Transverse colon (tissue), 4 donors: ENCODE data around the gene NR1H2. TPM values are rescaled to one million over a fixed set of nuclear protein-coding genes. Genes with fewer than 3 reads are reported as not detected.

ENCODE experiments used
- DNase-seq: peaks from one replicate; pipeline ENCODE4 v3.0.0-alpha.2; 2019
- H3K27ac ChIP-seq, 4 donors: fragments of 200-600 bp; sonication (generic); 2 replicates each; pipeline ENCODE4 v1.5.1; 2016 to 2018; ENCODE audit warnings: inconsistent platforms in 4 of 4
- H3K27me3 ChIP-seq: fragments of 200-600 bp; sonication (generic); 2 replicates; pipeline ENCODE4 v1.5.1; 2017; ENCODE audit warnings: inconsistent platforms
- H3K36me3 ChIP-seq, 4 donors: fragments of 200-600 bp; sonication (generic); 2 replicates each; pipeline ENCODE4 v1.5.1; 2017 to 2019; ENCODE audit warnings: inconsistent platforms in 4 of 4
- H3K4me1 ChIP-seq, 4 donors: fragments of 200-600 bp; sonication (generic); 2 replicates each; pipeline ENCODE4 v1.5.1; 2017 to 2020; ENCODE audit warnings: inconsistent platforms in 4 of 4
- H3K4me3 ChIP-seq, 4 donors: fragments of 200-600 bp; sonication (generic); 1 replicate in 1 of 4; 2 replicates in 3 of 4; pipeline versions ENCODE4 v1.5.1 to v1.6.1; 2017 to 2019; ENCODE audit warnings: inconsistent platforms in 4 of 4
- H3K9me3 ChIP-seq, 2 donors: fragments of 200-600 bp; sonication (generic); 2 replicates each; pipeline ENCODE4 v1.5.1; 2017 to 2019; ENCODE audit warnings: inconsistent platforms in 2 of 2
- CTCF ChIP-seq, 5 experiments: fragments of 200-600 bp in 3 of 5; fragments of 450-650 bp in 2 of 5; sonication (generic) in 3 of 5; IDR thresholded peaks; 1 replicate in 2 of 5; 2 replicates in 3 of 5; pipeline ENCODE4 v1.5.1; 2016 to 2017; ENCODE audit warnings: antibody characterized with exemption in 5 of 5, inconsistent platforms in 3 of 5, mild to moderate bottlenecking in 2 of 5, moderate library complexity in 1 of 5
- EP300 ChIP-seq: sonication (generic); formaldehyde crosslinking; IDR thresholded peaks from one replicate; pipeline ENCODE4 v1.6.1; 2017; ENCODE audit warnings: antibody characterized with exemption, low read depth
- POLR2A ChIP-seq: fragments of 450-650 bp; IDR thresholded peaks from one replicate; pipeline ENCODE4 v1.6.1; 2016; ENCODE audit warnings: antibody characterized with exemption, mild to moderate bottlenecking, moderate library complexity
- POLR2AphosphoS5 ChIP-seq, 3 donors: sonication (generic); formaldehyde crosslinking; IDR thresholded peaks; one replicate each; pipeline ENCODE4 v1.6.1; 2016; ENCODE audit warnings: antibody characterized with exemption in 3 of 3
- WGBS, 2 donors: methylation state at CpG; one replicate each; pipeline ENCODE4 v1.1.5; 2018; ENCODE audit warnings: low coverage in 1 of 2; 5-methylcytosine and 5-hydroxymethylcytosine counted together
- in situ Hi-C, 4 donors: fragments of 200-750 bp; cut with MboI; loops; one replicate each; pipeline versions ENCODE4 v1.15.0 to v1.15.1; 2017; ENCODE audit warnings: low sequenced_read_pairs in 3 of 4, low pct_ligation_motif_present in 1 of 4, low pct_unique_long_range_greater_than_20kb in 1 of 4
- intact Hi-C: fragments of 100-400 bp; cut with DNase I; formaldehyde crosslinking; loops from one replicate; pipeline ENCODE4 v1.15.1; 2023; ENCODE audit warnings: low total_unique reads
- total RNA-seq, 4 donors: library from RNA; depleted of rRNA; stranded (reverse); fragments of >200 nt; gene quantifications; one replicate each; pipeline ENCODE4 v1.1.0, GENCODE V29; 2016

Gene NR1H2
- total RNA-seq, 4 donors from 2014 or later: 80.8 to 192 (median 102) TPM

- intact Hi-C loops: no loop called here
- peaks cover 0 to 39% (median 18%) of the 10 kb centered on the region in 4 donors for H3K36me3 ChIP-seq
Observed at GRCh38 chr19:50379602-50380001, 3.3 kb downstream of the NR1H2 start.

GRCh38 chr19:50380137-50380536 lies 3.9 kb downstream of the NR1H2 start:
- in situ Hi-C loops: no loop called here
- WGBS, 2 donors: 84% methylated on average over 11 of the region's 11 CpGs; no CpG with 5 or more reads in 1 of the 2 donors
- H3K9me3 ChIP-seq: no peaks in the 10 kb centered on the region
- no peak overlapping the region for H3K4me3 ChIP-seq
- H3K27ac ChIP-seq: no peak overlapping the region
- peaks cover 0 to 39% (median 18%) of the 10 kb centered on the region in 4 donors for H3K36me3 ChIP-seq
- DNase-seq: no peak
- no peak for TF ChIP-seq POLR2AphosphoS5 (IDR thresholded peaks at IDR 0.05)
- TF ChIP-seq POLR2A: no peak
- TF ChIP-seq EP300: no peak
- TF ChIP-seq CTCF (IDR thresholded peaks at IDR 0.05): no peak
- intact Hi-C loops: no loop called here
- H3K27me3 ChIP-seq: no peaks in the 10 kb centered on the region
- peaks cover 8 to 24% (median 19%) of the 10 kb centered on the region in 4 donors for H3K4me1 ChIP-seq

More at GRCh38 chr19:50379602-50380001, 3.3 kb downstream of the NR1H2 start:
- in situ Hi-C loops: no loop called here
- Histone ChIP-seq H3K4me3 (no peak overlapping the region), H3K27ac (no peak overlapping the region), H3K4me1 (peaks cover 8 to 19% (median 13%) of the 10 kb centered on the region in 4 donors), H3K9me3 (no peaks in the 10 kb centered on the region), H3K27me3 (no peaks in the 10 kb centered on the region)
- no peak for TF ChIP-seq EP300
- TF ChIP-seq CTCF (IDR thresholded peaks at IDR 0.05): no peak
- no peak for TF ChIP-seq POLR2AphosphoS5 (IDR thresholded peaks at IDR 0.05)
- no peak for TF ChIP-seq POLR2A
- no peak for DNase-seq
- 92% methylated on average over 6 to 11 of the region's 11 CpGs for WGBS, 2 donors

GRCh38 chr19:50380751-50381151 lies 4.5 kb downstream of the NR1H2 start:
- Histone ChIP-seq H3K4me1 (peaks cover 7 to 26% (median 19%) of the 10 kb centered on the region in 4 donors), H3K4me3 (no peak overlapping the region), H3K27me3 (no peaks in the 10 kb centered on the region), H3K36me3 (peaks cover 0 to 39% (median 18%) of the 10 kb centered on the region in 4 donors), H3K9me3 (no peaks in the 10 kb centered on the region), H3K27ac (no peak overlapping the region)
- TF ChIP-seq POLR2A (no peak), CTCF (IDR thresholded peaks at IDR 0.05) (no peak)
- WGBS, 2 donors: 82% methylated on average over 8 of the region's 8 CpGs; no CpG with 5 or more reads in 1 of the 2 donors
- no peak for DNase-seq
- in situ Hi-C loops (no loop called here), intact Hi-C loops (no loop called here)

GRCh38 chr19:50381881-50382729 lies 5.8 kb downstream of the NR1H2 start:
- WGBS, 2 donors: 91% methylated on average over 49 of the region's 58 CpGs; no CpG with 5 or more reads in 1 of the 2 donors
- intact Hi-C loops: no loop called here
- Histone ChIP-seq H3K27me3 (no peaks in the 10 kb centered on the region), H3K36me3 (peaks cover 0 to 39% (median 18%) of the 10 kb centered on the region in 4 donors), H3K9me3 (no peaks in the 10 kb centered on the region), H3K27ac (no peak overlapping the region), H3K4me1 (peaks cover 5 to 20% (median 14%) of the 10 kb centered on the region in 4 donors), H3K4me3 (no peak overlapping the region)
- DNase-seq: no peak
- TF ChIP-seq EP300 (no peak), POLR2AphosphoS5 (IDR thresholded peaks at IDR 0.05) (peak in 1 of 3 donors; percentile 7), POLR2A (no peak), CTCF (IDR thresholded peaks at IDR 0.05) (no peak)
- in situ Hi-C loops: no loop called here
